Ishikawa (cell line): ENCODE results near the gene RASA2.

Experiments
- EP300 ChIP-seq: IDR thresholded peaks from 2 replicates; pipeline ENCODE4 v1.6.1; 2012; ENCODE audit warnings: borderline replicate concordance
- REST ChIP-seq: IDR thresholded peaks from 2 replicates; pipeline ENCODE4 v1.6.1; 2012; ENCODE audit warnings: low read depth, mild to moderate bottlenecking
- TAF1 ChIP-seq: IDR thresholded peaks from 2 replicates; pipeline ENCODE4 v1.6.1; 2012; ENCODE audit warnings: low read depth, mild to moderate bottlenecking
- YY1 ChIP-seq: IDR thresholded peaks from 2 replicates; pipeline ENCODE4 v1.6.1; 2012; ENCODE audit warnings: low read depth
- ZBTB7A ChIP-seq: IDR thresholded peaks from 2 replicates; pipeline ENCODE4 v1.6.1; 2012; ENCODE audit warnings: low read depth

GRCh38 chr3:141575879-141576743 lies 89.3 kb downstream of the RASA2 start:
- TF ChIP-seq REST (no peak), ZBTB7A (no peak), YY1 (no peak), EP300 (no peak), TAF1 (no peak)
